GM12891 (cell line): ENCODE data around the gene RNU2-1. TPM values are rescaled to one million over a fixed set of nuclear protein-coding genes. Genes with fewer than 3 reads are reported as not detected.
"Not testable (repeated sequence)": the region's sequence is repeated elsewhere in the genome, so short reads cannot be mapped to it uniquely, and the experiment has no call there.

Experiments used
- DNase-seq: peaks from one replicate; pipeline ENCODE4 v3.0.0; 2011; ENCODE audit warnings: low spot score; ENCODE audit not compliant: insufficient read length
- FAIRE-seq: peaks from 2 replicates; lab custom pipeline; 2011; peaks lifted over from hg19 to GRCh38; lab: Jason Lieb, UNC
- PAX5 ChIP-seq: IDR thresholded peaks from 2 replicates; pipeline ENCODE4 v1.6.1; 2011; ENCODE audit warnings: low read length, moderate library complexity, mild to moderate bottlenecking; ENCODE audit not compliant: insufficient read depth, severe bottlenecking
- POLR2A ChIP-seq: IDR thresholded peaks from 2 replicates; pipeline ENCODE4 v1.6.1; 2011; ENCODE audit warnings: low read depth, low read length, control low read depth
- POLR2AphosphoS5 ChIP-seq: IDR thresholded peaks from 2 replicates; pipeline ENCODE4 v1.6.1; 2011; ENCODE audit warnings: low read depth, low read length, control low read depth
- POU2F2 ChIP-seq: IDR thresholded peaks from 2 replicates; pipeline ENCODE4 v1.6.1; 2011; ENCODE audit warnings: low read depth, mild to moderate bottlenecking, control low read depth, low read length, moderate library complexity
- SPI1 ChIP-seq: IDR thresholded peaks from 2 replicates; pipeline ENCODE4 v1.6.1; 2011; ENCODE audit warnings: low read depth, low read length, control low read depth
- TAF1 ChIP-seq: IDR thresholded peaks from 2 replicates; pipeline ENCODE4 v1.6.1; 2011; ENCODE audit warnings: low read depth, low read length, control low read depth
- polyA plus RNA-seq: library from polyadenylated mRNA; unstranded; fragments of >200 nt; gene quantifications from one replicate; pipeline ENCODE4 v1.2.1, GENCODE V29; 2012; ENCODE audit warnings: low read depth, missing spikeins, inconsistent platforms; ENCODE audit not compliant: missing spikeins

RNU2-1 gene
- polyA plus RNA-seq = not detected

DNA sequence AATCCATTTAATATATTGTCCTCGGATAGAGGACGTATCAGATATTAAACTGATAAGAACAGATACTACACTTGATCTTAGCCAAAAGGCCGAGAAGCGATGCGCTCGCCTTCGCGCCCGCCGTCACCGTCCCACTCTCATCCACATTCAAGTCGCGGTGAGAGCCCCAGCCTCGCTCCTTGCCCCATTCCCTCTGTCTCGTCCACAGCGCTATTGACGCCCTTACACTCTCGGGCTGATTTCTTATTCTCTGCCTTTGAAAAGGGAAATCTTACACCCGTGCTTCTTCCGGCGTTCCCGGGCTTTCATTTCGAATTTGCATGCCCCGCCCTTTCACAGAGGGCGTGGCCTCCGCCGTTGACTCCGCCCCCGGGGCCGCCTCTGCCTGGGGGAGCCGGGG is at the start of gene RNU2-1:
Gene RNU2-1 (minus strand): TSS at position 101 of the 400 bp plus-strand sequence.
- not testable (repeated sequence) for DNase-seq, FAIRE-seq

- FAIRE-seq, DNase-seq: not testable (repeated sequence)
Measured at GRCh38 chr17:43272914-43273313, 39.1 kb upstream of the RNU2-1 start.

DNA sequence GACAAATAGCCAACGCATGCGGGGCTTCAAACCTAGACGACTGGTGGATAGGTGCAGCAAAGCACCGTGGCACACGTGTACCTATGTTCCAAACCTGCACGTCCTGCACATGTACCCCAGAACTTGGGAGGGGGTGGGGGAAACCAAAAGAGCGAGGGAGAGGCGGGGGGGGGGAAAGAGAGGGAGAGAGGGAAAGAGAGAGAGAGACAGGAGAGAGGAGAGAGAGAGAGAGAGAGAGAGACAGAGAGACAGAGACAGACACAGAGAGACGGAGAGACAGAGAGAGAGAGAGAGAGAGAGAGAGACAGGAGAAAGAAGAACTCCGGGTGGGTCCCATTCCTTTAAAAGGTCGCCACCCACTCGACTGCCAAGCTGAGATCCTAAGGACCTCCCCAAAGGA is 38.7 kb upstream of the RNU2-1 start:
- not testable (repeated sequence) for FAIRE-seq, DNase-seq

DNA sequence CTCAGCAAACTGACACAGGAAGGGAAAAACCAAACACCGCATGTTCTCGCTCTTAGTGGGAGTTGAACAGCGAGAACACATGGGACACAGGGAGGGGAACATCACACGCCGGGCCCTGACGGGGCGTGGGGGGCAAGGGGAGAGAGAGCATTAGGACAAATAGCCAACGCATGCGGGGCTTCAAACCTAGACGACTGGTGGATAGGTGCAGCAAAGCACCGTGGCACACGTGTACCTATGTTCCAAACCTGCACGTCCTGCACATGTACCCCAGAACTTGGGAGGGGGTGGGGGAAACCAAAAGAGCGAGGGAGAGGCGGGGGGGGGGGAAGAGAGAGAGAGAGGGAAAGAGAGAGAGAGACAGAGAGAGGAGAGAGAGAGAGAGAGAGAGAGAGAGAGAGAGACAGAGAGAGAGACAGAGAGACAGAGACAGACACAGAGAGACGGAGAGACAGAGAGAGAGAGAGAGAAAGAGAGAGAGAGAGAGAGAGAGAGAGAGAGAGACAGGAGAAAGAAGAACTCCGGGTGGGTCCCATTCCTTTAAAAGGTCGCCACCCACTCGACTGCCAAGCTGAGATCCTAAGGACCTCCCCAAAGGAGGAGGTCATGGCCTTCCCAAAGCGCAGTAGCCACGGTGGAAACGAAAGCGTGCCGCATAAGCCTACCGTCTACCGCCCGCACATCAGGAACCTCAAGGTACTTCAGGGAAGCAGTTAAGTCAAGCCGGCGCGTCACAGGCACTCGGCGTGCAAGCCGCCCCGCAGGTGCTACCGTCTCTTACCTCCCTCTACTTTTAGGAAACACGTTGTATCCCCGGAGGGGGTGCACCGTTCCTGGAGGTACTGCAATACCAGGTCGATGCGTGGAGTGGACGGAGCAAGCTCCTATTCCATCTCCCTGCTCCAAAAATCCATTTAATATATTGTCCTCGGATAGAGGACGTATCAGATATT is 37.1 kb upstream of the RNU2-1 start:
- not testable (repeated sequence) for FAIRE-seq, DNase-seq

DNA sequence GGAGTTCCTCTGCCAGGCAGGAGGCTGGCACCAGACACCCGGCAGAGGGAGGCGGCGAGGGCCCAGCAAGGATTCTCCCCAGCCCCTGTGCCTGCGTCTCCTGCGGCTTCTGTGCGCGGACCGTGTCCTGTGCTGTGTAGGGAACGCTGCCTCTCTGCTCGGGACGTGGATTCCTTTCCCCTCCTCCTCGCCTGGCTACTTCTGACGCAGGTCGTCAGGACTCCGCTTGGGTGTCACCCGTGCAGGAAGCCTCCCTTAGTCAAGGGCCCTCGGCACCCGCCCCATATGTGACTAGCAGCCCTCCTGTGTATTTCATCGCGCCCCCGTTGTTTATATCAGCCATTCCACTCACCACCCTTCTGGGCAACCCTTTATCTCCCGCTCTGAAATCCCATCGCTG is 12.7 kb upstream of the RNU2-1 start:
- not testable (repeated sequence) for DNase-seq, FAIRE-seq

DNA sequence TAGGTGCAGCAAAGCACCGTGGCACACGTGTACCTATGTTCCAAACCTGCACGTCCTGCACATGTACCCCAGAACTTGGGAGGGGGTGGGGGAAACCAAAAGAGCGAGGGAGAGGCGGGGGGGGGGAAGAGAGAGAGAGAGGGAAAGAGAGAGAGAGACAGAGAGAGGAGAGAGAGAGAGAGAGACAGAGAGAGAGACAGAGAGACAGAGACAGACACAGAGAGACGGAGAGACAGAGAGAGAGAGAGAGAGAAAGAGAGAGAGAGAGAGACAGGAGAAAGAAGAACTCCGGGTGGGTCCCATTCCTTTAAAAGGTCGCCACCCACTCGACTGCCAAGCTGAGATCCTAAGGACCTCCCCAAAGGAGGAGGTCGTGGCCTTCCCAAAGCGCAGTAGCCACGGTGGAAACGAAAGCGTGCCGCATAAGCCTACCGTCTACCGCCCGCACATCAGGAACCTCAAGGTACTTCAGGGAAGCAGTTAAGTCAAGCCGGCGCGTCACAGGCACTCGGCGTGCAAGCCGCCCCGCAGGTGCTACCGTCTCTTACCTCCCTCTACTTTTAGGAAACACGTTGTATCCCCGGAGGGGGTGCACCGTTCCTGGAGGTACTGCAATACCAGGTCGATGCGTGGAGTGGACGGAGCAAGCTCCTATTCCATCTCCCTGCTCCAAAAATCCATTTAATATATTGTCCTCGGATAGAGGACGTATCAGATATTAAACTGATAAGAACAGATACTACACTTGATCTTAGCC is 7.0 kb upstream of the RNU2-1 start:
- not testable (repeated sequence) for FAIRE-seq, DNase-seq

DNA sequence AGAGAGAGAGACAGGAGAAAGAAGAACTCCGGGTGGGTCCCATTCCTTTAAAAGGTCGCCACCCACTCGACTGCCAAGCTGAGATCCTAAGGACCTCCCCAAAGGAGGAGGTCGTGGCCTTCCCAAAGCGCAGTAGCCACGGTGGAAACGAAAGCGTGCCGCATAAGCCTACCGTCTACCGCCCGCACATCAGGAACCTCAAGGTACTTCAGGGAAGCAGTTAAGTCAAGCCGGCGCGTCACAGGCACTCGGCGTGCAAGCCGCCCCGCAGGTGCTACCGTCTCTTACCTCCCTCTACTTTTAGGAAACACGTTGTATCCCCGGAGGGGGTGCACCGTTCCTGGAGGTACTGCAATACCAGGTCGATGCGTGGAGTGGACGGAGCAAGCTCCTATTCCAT is 5.8 kb upstream of the RNU2-1 start:
- FAIRE-seq, DNase-seq: not testable (repeated sequence)

DNA sequence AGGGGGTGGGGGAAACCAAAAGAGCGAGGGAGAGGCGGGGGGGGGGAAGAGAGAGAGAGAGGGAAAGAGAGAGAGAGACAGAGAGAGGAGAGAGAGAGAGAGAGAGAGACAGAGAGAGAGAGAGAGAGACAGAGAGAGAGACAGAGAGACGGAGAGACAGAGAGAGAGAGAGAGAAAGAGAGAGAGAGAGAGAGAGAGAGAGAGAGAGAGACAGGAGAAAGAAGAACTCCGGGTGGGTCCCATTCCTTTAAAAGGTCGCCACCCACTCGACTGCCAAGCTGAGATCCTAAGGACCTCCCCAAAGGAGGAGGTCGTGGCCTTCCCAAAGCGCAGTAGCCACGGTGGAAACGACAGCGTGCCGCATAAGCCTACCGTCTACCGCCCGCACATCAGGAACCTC is 514 bp downstream of the RNU2-1 start:
- not testable (repeated sequence) for FAIRE-seq

DNA sequence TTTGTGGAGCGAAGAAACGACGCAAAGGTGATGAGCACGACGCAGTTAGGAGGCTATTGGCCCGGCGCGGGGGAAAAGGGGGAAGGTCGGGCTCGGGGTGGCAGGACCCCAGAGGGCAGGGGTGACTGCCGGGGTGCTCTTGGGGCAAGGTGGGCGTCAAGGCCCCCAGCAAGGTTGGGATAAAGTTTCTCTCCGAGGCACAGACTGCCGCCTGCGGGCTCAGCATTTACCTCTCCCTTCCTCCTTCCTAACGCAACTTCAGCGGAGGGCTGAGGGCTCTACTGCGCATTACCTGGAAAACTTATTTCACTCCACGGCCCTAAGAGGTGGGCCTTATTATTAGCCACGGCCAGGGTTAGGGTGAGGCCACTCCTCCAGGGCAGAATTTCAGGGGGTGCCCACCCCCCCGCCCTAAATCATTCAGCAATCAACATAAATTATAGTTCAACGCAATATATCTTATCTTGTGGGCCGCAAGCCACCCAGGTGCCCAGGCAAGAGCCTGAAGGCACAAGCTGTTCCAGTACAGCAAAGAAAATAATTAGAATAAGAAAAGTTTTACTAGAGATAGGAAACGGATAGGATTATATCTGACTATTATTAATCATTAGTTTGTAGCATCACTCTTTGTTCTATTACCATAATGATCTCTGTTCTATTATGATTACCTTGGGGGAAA is 1.6 kb downstream of the RNU2-1 start:
- not testable (repeated sequence) for DNase-seq, FAIRE-seq

More for the DNA sequence above, 514 bp downstream of the RNU2-1 start:
- not testable (repeated sequence) for DNase-seq

DNA sequence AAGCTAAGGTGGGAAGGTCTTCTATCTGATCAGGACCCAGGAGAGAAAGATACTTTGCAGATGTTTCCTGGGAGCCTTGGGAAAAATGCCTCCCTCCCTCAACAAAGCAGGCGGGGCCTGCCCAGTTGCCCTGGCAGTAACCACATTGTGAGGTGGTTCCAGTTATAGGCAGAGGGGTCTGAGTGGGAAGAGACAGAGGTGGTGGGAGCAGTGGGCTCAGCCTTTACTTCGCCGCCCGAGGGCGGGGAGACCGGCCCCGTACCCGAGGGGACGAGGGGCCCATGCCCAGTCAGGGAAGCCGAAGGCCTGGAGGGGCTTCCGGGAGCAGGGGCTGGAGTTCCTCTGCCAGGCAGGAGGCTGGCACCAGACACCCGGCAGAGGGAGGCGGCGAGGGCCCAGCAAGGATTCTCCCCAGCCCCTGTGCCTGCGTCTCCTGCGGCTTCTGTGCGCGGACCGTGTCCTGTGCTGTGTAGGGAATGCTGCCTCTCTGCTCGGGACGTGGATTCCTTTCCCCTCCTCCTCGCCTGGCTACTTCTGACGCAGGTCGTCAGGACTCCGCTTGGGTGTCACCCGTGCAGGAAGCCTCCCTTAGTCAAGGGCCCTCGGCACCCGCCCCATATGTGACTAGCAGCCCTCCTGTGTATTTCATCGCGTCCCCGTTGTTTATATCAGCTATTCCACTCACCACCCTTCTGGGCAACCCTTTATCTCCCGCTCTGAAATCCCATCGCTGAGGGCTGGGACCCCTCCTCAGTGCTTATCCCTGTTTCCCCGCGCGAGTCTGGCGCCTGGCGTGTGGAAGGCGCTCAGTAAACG is 2.4 kb downstream of the RNU2-1 start:
- FAIRE-seq, DNase-seq: not testable (repeated sequence)

GRCh38 chr17:43228020-43228782 is 5.6 kb downstream of the RNU2-1 start, which contains the start of gene CCDC200:
Gene CCDC200, minus strand, starts transcription at chr17:43228623. Its CDS starts 69 bp downstream, at chr17:43228554.
- FAIRE-seq, DNase-seq: not testable (repeated sequence)

GRCh38 chr17:43226393-43226792 is 7.4 kb downstream of the RNU2-1 start:
- DNase-seq = no peak
- FAIRE-seq = no peak
- TF ChIP-seq POLR2AphosphoS5 = no peak
- no peak for TF ChIP-seq SPI1
- no peak for TF ChIP-seq TAF1
- TF ChIP-seq POLR2A = no peak
- TF ChIP-seq POU2F2 = no peak
- TF ChIP-seq PAX5 = no peak
